GM19238 (cell line): ENCODE results near the gene AMN.
"Not testable (repeated sequence)": the region's sequence is repeated elsewhere in the genome, so short reads cannot be mapped to it uniquely, and the experiment has no call there.

Source experiments
- DNase-seq: peaks from one replicate; pipeline ENCODE4 v3.0.0; 2011; ENCODE audit warnings: low spot score; ENCODE audit not compliant: insufficient read length

Gene AMN

DNA sequence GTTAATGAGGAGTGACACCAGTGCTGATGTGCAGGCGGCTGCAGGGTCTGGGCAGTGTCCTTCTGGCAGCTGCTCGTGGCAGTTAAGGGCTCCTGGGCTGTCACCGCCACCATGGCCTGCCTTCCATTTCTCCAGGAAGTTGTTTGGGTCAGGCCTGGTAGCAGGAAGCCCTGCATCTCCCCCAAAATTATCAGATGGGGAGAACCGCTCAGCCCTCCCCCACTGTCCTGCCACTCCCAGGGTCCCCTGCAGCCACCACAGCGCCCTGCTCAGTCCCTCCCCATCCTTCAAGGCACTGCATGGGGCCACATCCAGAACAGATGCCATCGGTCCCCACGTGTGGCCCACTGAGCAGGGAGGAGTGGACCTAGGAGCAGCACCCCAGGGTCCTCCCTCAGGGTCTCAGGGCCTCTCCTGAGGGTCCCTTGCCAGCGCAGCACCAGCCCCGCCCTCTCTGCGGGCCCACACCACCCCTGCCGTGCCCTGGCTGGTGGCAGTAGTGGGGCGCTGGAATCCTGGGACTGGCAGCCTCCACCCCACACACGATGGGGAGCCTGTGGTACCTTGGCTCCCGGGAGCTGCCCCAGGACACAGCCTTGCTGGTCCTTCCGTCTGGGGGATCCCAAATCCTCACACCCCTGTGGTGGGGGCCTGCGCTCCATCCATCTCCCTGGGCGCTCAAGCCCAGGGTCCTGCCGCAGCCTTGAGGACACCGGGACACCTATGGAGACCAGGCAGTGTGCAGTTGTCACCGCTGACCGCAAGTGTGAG is 10.3 kb upstream of the AMN start:
- DNase-seq, result no peak

DNA sequence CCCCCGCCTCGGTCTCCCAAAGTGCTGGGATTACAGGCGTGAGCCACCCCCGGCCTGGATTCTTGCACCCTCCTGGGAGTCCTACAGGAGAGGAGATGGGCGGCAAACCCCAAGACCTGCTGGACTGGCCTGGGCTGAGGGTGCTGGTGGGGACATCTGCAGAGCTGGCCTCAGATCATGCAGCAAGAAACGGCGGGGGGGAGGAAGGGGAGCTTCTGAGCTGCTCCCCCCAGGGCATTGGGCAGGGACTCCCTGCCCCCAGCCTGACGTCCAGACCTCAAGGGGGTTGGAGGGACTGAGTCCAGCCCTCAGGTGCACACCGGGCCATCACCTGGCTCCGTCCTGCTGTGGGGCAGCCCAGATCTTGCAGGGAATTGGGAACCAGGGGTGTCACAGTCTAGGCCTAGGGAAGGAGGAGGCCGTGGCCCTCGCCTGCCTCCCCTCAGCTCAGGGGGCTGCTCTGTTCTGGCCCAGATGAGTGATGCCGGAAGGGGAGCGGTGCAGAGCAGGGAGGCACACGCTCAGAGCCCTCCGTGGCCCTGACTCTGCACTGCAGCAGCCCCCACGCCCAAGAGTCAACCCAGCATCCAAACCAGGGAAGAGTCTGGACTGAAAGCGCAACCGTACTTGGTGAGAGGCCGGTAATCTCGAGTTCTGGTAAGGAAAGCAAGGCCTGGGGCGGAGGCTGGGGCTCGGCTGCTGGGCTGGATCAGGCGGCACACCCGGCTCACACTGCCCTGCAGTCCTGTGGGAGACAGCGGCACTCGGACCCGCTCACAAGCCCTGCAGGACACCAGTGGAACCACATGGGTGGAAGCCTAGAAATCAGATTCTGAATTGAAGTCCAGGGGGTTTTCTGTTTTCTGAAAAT is 8.9 kb upstream of the AMN start:
- DNase-seq, result no peak

DNA sequence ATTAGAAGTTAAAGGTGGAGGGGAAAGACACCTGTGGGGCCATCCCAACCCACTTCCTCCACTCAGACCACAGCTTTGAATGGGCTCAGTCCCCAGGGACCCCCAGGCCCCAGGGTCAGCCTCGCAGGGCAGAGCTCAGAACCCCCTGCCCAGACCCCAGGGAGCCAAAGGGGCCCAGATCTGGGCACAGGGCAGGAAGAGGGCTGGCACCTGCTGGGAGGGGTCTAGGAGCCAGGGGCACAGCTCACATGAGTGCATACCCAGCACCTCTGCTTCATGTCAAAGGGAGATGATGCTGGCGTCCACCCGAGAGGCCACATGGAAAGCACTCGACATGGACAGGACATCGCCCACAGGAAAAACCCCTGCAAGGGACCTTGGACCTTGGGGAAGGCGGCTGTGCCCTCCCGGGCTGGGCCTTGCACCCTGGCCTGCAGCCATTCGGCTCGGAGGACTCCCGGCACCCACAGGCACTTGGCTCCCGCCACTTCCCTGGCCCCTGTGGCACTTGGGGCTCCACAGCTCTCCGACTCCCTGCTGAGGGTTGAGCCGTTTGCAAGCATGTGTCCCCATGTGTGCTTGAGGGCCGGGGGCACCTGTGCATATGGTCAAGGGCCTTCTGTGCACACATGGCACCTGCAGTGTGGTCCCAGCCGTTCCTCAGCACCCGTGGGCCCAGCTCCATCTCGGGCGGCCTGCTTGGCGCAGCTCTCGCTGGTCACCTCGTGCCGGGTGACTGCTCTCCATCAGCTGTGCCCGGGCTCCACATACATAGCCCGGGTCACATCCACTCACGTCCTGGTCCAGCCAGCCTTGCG is 7.8 kb upstream of the AMN start:
- no peak for DNase-seq

DNA sequence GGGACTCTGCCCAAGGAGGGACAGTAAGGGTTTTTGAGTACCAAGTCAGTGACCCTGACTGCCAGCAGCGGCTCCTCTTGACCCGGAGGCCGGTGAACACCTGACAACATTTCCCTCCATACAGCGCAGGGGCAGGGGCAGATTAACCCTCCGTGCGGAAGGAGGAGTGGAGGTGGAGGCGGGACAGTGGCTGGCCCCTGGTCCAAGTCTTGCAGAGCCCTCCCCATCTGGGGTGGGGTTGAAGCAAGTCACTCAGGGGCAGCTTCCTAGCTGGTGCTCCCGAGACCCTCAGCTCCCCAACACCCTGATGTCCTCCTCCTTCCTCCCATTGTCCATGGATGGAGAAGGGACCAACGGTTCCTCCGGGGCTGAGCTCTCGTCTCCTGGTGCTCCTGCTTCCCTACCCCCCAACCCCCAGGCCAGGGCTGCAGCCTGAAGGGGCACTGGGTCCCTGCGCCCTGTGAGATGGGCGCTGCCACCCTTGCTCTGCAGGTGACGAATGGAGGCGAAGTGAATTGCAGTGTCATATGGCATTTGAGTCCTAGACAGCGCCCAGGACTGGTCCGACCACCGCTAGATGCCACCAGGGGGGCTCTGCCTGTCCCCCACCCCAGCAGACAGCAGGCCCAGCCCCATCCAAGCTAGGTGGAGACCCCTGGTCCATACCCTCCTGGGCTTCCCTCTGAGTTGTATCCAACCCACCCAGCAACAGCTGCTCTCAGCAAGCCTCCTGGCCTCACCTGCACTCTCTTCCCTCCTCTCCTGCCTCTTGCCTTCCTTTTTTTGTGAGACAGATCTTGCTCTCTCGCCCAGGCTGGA is 7.0 kb upstream of the AMN start:
- no peak for DNase-seq

DNA sequence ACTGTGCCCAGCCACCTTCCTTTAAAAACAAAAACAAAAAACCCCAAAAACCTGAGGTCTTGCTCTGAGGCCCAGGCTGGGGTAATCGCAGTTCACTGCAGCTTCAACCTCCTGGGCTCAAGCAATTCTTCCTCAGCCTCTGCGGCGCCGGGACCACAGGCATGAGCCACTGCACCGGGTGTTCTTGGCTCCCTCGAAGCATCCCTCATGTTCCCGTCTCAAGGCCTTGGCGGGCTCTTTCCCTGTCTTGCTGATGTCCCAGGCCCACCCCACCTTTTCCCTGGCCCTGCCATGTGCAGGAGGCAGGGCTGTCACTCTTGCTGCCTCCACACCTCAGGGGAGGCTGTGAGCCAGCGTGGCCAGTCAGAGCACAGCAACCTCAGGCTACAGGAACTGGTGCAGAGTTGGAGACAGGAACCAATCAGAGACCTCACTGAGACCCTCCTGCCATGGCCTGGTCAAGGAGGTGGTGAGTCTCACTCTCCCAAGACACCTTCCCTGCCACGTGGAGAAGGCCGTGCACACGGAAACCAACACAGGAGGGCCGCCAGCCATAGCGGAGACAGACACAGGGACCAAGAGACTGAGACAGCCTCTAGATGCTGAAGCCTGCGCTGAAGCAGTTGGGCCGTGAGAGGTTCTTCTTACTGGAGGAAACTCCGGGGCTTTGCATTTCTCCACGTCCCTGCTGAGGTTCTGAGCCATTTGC is 6.0 kb upstream of the AMN start:
- DNase-seq, result no peak

DNA sequence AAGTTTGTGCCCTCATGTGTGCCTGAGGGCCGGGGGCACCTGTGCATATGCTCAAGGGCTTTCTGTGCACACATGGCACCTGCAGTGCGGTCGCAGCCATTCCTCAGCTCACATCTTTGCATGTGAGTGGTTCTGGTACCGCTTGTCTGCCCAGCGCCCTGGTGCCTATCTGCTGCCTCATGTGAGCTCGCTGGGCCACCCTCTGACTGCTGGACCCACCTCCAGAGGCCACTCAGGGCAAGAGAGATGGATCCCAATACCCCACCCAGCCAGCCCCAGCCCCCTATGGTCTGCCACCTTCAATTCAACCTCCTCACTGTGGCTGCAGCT is 5.4 kb upstream of the AMN start:
- DNase-seq, result no peak

DNA sequence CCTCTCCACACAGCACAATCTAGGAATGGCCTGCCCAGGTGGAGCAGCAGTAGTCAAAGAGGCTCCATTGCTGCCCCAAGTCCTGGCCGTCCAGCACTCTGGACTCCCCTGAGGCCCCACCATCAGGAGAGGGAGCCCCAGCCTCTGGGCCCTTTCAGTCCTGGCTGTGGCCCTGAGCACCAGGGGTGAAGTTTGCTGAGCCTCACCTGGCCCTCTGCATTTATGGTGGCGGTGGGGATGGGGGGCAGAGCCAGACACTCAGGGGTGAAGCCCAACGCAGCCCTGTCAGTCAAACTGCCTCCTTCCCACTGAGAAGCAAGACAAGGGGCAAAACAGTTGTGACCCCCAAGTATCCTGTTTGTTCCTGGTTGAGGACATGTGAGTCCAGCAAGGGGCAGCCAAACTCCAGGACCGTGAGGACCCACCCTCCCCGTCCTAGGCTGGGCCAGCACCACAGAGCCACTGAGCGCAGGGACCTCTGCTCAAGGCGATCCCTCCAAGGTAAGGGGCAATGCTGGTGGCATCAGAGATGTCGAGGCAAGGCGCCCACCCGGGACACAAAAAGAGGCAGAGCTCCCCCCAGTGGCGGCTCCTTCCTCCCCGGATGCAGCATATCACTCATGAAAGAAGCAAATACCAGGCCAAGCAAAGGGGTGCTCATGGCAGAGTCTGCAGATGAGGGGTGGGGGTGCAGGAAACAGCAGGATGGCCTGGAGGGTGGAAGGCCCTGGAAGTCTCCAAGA is 4.8 kb upstream of the AMN start:
- peak; percentile 82 for DNase-seq

DNA sequence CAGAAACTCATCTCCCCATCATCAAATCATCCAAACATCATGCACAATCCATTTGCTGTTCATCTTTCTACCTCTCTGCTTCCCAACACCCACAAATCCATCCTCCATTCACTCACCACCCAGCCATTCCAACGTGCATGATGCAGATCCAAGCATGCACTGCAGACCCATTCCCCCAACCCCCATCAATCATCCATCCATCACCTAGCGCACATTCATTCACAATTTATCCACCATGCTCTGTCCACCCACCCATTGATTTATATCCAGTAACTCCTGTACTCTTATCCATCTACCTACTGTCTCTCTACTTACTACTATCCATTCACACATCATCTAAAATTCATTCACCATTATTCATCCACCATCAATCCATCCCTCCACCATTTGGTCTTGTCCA is 4.0 kb upstream of the AMN start:
- no peak for DNase-seq

DNA sequence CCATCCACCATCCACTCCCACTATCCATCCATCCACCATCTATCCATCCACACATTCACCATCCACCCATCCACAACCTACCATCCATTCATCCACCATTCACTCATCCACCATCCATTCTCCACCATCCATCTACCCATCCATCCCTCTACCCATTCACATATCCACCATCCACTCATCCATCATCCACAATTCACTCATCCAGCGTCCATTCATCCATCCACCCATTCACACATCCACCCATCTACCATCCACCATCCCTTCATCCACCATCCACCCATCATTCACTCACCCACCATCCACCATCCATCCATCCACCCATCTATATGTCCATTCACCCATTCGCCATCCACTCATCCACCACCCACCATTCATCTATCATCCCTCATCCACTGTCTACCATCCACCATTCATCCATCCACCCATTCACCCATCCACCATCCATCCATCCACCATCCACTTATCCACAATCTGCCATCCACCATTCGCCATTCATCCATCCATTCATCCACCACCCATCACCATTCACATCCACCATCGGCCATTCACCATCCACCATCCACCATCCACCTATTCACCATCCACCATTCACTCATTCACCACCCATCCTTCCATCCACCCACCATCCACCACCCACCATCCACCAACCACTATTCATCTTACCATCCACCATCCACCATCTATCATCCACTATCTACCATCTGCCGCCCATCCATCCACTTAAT is 2.0 kb upstream of the AMN start:
- no peak for DNase-seq

DNA sequence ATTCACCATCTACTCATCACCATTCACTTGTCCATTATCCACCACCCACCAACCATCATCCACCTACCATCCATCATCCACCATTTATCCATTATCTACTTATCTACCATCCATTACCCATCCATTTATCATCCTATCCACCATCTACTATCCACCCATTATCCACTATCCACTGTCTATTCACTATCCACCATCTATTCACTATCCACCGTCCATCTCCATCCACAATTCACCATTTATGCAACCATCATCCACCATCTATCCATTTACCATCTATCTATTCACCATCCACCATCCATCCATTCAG is 1.5 kb upstream of the AMN start:
- DNase-seq, result no peak

DNA sequence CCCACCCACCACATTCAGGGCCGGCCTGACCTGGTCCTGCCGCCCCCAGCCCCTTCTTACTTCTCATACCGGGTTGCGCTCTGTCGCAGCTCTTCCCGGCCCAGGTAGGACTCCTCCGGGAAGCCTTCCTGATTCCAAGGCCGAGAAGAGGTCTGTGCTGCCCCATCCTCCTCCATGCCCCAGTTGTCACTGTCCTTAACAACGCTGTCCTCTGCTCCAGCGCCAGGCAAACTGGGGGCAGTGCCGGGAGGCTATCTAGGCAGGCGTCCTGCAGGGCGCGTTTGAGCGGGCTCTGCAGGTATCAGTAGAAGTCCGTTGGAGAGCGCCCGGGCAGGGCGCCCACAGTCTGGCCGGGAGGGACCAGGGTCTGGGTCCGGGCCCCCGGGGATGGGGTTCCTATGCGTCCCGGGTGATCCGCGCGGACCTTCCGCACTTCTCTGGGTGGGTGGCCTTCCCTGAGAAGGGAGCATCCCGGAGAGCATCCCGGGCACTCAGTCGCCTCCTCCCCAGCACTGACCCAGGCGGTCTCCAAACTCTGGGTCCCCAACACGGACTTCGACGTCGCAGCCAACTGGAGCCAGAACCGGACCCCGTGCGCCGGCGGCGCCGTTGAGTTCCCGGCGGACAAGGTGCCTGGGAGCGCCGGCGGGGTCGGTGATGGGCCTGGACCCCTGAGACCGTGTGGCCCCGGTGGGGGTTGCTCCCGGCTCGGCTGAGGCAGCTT is 900 bp downstream of the AMN start:
- DNase-seq, result no peak

DNA sequence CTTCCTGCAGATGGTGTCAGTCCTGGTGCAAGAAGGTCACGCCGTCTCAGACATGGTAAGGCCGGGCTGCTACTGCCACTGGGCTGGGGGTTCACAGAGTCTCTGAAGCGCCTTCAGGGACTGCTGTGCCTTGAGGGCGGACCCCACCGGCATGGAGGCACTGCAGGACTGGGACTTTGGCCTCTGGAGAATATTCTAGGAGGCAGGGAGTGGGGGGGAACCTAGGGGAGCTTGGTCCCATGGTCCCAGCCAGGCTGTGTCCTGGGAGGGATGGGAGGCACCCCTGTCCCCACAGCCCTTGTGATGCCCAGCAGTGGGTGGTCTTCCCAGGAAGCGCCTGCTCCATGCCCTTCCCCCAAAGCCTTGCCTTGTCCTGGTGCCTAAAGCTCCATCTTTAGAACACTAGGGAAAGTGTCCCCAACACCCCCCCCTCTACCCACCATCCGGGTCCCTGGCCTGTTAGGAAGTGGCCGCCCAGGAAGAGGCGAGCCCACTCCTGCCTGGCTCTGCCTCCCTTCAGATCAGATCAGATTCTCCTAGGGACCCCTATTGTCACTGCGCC is 1.5 kb downstream of the AMN start:
- DNase-seq, result no peak

DNA sequence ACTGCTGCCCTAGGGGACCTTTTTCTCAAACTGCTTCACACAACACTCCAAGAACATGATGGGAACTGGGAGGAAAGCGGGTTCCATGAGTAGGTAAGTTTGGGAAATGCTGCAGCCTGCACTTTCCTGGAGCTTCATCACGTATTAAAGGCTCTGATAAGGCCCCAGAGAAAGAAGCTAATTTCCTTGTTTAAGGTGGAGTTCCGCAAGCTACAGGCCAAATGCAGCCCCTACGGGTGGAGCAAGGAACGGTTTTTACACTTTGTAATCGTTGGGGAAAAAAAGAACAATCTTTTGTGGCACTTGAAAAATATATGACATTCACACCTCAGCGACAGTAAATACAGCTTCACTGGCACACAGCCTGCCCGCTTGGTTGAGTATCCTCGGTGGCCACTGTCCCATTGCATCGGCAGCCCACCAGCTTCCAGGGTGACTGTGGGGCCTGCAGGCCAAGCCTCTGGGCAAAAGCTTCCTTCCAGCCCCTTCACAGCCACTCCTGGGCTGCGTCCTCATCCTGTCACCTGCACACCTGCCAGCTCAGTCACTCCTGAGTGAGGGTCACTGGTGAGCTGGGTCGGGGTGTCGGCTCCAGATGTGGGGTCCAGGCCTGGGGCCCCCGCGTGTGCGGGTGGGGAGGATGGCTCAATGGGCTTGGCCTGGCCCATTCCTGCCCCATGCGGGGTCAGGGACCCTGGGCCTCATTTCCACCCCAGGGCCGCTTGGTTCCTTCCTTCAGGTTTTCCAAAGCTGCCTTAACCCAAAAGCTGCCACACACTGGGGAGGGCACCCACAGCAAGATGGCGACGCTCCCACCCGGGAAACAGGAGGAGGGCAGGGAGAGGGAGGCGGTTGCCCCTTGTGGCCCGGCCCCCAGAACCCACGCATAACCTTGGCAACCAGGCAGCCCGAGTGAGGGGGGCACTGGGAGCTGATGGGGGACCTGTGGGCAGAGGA is 2.4 kb downstream of the AMN start:
- DNase-seq, result no peak

DNA sequence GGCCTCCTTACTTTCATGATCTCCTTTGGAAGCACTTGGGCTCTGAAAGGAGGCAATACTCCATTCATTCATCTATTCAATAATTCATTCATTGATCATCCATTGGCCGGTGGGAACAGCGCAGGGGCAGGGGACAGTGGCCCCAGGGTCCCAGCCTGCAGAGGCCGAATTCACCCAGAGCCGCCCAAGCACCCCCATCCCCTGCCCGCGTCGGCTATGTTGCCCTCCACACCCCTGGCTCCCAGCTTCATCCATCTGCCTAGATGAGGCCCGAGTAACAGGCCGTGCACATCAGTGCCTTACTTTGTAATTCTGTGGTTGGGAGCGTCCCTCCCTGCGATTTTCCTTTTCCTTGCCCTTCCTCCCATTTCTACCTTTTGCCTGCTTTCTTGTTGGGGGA is 3.2 kb downstream of the AMN start:
- DNase-seq, result no peak

DNA sequence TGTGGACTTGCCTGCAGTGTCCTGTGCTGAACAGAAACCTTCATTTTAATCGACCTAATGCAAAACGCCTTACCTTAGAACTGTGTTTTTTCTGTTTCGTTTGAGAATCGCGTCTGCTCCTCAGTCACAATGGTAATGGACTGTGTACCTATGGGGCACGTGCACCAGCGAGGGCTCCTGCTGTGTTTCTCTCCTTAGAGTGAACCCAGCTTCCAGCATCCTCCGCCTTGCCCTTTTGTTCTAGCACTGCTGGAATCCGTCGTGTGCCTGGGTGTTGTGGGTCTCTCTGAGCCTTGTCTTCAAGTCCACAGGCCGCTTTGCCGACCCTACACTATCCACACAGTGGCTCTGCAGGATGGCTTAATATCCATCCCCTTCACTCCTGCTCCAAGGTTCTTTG is 3.6 kb downstream of the AMN start:
- DNase-seq, result no peak

DNA sequence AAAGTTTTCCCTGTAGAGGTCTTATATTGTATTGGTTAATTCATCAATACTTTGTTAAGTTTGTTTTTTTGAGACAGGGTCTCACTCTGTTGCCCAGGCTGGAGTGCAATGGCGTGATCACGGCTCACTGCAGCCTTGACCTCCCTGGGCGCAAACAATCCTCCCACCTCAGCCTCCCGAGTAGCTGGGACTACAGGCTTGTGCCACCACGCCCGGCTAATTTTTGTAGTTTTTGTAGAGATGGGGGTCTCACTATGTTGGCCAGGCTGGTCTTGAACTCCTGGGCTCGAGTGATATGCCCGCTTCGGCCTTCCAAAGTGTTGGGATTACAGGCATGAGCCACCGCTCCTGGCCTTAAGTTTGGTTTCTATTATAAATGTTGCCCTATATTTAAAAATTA is 4.4 kb downstream of the AMN start:
- DNase-seq, result not testable (repeated sequence)

DNA sequence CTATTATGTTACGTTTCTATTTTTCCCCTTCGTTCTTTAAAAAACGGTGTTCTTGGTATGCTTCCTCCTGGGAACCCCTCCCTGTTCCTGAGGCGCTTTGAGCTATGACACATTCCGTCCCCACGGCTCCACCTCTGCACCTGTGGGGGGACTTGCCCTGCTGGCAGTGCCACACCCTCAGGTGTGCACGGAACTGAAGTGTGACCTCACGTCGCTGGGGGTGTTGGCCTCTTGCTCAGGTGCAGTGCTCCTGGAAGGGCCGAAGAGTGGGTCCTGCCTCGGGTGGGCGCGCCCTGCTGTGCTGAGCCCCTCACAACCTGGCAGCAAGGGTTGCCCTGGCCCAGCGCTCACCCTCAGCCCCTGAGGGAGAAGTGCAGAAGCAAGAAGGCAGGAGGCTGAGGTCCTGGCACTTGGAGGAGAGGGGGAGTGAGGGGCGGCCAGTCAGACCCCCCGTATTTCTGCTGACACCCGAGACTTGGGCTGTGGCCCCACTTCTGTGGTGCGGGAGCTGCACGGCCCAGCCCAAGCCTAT is 4.9 kb downstream of the AMN start:
- DNase-seq, result no peak
